ENCODE results near the gene CYB5R3.
A peak's percentile ranks its signal among the peaks of the same experiment; 100 is the strongest.
"Not testable (repeated sequence)": the region's sequence is repeated elsewhere in the genome, so short reads cannot be mapped to it uniquely, and the experiment has no call there.

CYB5R3 gene

DNA sequence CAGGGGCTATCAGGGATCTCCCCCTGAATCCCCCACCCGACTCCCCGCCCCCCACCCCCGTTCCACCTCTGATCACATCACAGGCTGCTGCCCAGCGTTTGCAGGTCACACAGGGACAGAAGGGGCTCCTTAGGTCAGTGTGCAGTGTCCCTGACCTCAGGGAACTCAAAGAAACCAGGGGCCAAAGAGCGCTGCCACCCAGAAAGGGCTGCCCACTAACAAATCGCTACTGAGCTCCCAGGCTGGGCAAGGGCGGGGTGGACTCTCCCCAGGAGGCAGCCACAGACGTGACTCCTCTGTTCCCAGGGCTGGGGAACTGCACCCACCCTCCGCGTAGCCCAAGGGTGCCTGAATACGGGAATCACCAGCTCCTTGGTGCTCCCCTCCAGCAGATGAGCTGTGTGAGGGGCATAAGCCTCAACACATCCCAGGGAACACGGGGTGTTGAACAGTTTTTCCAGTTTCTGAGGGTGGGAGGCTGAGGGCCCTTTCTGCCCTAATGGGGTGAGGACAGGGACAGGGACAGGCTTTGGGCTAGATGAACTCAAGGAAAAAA lies 24.6 kb downstream of the CYB5R3 start:
- Mint-ChIP-seq H3K4me1 (peaks cover 7% of the 10 kb centered on the region), H3K4me3 (no peak overlapping the region), H3K27ac (no peak overlapping the region), H3K36me3 (peaks cover 32% of the 10 kb centered on the region), H3K9me3 (no peaks in the 10 kb centered on the region)
- no peak for DNase-seq (ENCODE audit: low spot score in 2 of 2)
- ATAC-seq: no peak

DNA sequence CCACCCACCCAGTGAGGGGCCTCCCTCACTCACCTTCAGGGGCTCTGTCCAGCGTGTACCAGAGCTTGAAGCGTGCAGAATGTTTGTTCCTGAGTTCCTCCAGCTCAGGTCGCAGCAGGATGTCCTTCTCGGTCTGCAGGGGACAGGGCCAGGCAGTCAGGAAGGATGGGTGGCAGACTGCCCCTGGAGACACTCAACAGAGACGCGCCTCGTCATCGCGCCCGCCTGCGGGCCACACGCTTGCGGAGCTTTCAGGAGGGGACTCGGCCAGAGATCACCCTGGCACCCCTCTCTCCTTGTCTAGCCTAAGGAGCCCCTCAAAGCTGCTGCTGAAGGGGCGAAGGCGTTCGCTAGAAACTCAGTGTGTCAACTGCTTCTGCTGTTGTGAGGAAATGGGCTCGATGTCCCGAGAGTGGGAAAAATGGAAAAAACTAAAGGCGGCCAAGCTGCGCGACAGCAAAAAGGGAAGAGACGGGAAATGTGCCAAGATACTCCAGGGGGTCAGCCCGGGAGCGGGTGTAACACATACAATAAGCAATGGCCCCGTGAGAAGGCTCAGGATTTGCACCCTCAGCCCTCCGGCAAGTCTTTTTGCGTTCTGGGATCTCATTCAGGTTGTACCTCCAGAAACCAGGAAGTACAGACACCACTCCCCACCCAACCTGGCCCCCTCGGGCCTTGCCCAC lies 25.3 kb downstream of the CYB5R3 start:
- peaks cover 7% of the 10 kb centered on the region for H3K4me1 Mint-ChIP-seq
- H3K36me3 Mint-ChIP-seq: peaks cover 31% of the 10 kb centered on the region
- DNase-seq (ENCODE audit: low spot score in 2 of 2) (no peak), ATAC-seq (no peak)
- H3K4me3 Mint-ChIP-seq: no peak overlapping the region
- H3K27ac Mint-ChIP-seq: no peak overlapping the region
- H3K9me3 Mint-ChIP-seq: no peaks in the 10 kb centered on the region

DNA sequence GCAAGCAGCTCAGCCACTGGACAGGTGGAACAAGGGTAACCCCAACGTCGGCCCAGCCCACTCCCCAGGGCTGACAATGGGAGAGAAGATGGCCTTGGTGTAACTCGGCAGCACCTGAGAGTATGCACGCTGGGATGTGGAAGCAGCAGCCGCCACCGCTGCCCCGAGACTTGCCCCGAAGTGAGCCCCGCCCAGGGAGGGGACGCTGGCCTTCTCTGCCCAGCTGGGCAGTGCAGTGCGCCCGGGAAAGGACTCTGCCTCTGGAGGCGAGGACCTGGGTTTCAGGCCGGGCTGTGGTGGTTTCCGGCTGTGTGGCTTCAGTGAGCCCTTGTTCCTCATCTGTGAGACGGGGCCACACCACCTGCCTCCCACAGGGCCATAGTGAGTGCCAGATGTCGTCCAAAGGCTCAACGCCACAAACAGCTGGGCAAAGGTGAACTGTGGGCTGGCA lies 25.9 kb downstream of the CYB5R3 start:
- Mint-ChIP-seq H3K36me3 (peaks cover 35% of the 10 kb centered on the region), H3K9me3 (no peaks in the 10 kb centered on the region), H3K27ac (no peak overlapping the region), H3K4me3 (no peak overlapping the region), H3K4me1 (peaks cover 7% of the 10 kb centered on the region)
- no peak for DNase-seq (ENCODE audit: low spot score in 2 of 2)
- ATAC-seq: no peak

DNA sequence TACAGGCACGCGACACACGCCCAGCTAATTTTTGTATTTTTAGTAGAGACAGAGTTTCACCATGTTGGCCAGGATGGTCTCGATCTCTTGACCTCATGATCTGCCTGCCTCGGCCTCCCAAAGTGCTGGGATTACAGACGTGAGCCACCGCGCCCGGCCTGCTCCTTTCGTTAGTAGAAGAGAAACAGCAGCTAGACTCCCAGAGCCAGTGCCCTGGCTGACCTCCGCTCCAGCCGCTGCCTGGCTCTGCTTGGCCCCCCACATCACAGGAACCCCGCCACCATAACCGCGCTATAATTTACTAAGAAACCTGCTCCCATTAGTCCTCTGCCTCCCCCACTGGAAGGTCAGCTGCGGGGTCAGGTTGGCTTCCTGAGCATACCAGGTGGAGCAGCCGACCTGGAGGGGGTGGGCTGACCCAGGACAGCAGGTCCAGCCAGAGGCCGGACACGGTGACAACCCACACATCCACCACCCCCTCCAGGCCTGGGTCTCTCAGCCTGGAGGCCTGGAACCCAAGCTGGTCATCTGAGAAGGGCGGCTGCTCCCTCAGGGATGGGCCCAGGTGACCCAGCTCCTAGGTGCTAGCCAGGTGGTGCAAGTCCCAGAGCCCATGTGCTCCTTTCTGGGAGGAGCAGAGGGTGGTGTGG lies 27.0 kb downstream of the CYB5R3 start:
- peak overlapping the region; percentile 3 for H3K27ac Mint-ChIP-seq
- H3K4me1 Mint-ChIP-seq: peaks cover 13% of the 10 kb centered on the region
- H3K4me3 Mint-ChIP-seq: no peak overlapping the region

DNA sequence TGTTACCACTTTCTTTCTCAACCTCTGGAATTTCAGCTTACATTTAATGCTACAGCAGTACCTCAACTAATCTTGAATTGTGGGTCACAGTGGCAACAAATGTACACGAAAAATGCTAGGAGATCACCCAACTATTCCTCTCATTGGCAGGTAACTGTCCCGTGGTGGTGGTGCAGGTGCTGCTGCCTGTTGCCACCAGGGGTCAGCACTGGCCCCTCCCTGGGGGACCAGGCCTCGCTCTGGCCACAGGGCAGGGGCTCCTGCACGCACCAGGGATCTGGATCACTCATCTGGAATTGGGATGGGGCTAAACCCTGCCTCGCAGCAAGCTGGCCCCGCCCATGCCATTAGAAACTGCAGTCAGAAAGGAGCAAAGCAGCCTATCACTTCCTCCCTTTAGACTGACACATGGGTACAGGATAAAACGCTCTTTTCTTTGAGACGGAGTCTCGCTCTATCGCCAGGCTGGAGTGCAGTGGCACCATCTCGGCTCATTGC lies 27.6 kb downstream of the CYB5R3 start:
- DNase-seq (ENCODE audit: low spot score in 2 of 2) (peak; percentile 48 to 76), ATAC-seq (peak; percentile 77)
- H3K4me1 Mint-ChIP-seq: peaks cover 13% of the 10 kb centered on the region
- H3K27ac Mint-ChIP-seq: peak overlapping the region; percentile 3
- H3K36me3 Mint-ChIP-seq: peaks cover 41% of the 10 kb centered on the region
- no peak overlapping the region for H3K4me3 Mint-ChIP-seq
- no peaks in the 10 kb centered on the region for H3K9me3 Mint-ChIP-seq

More for the DNA sequence above, 27.0 kb downstream of the CYB5R3 start:
- DNase-seq (ENCODE audit: low spot score in 2 of 2) (no peak), ATAC-seq (no peak)
- Mint-ChIP-seq H3K36me3 (peaks cover 38% of the 10 kb centered on the region), H3K9me3 (no peaks in the 10 kb centered on the region)

DNA sequence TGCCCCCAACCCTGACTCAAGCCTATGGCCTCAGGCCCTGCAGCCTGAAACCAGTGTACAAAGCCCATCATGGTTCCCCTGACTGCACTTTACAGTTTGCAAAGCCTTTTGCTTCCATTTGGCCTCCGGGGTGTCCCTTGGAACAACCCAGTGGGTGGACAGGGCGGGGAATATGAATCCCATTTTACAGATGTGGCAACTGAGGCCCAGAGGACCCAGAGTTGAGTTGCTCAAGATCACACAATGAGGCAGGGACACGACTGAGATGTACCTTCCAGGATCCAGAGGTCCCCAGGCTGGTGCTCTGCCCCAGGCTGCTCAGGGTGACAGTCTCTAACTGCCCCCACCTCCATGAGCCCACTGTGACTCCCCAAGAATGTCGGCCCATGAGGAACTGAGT lies 29.1 kb downstream of the CYB5R3 start:
- H3K4me1 Mint-ChIP-seq: peaks cover 27% of the 10 kb centered on the region
- H3K9me3 Mint-ChIP-seq: no peaks in the 10 kb centered on the region
- DNase-seq (ENCODE audit: low spot score in 2 of 2) (no peak), ATAC-seq (no peak)
- peaks cover 43% of the 10 kb centered on the region for H3K36me3 Mint-ChIP-seq
- H3K27ac Mint-ChIP-seq: no peak overlapping the region
- H3K4me3 Mint-ChIP-seq: no peak overlapping the region

DNA sequence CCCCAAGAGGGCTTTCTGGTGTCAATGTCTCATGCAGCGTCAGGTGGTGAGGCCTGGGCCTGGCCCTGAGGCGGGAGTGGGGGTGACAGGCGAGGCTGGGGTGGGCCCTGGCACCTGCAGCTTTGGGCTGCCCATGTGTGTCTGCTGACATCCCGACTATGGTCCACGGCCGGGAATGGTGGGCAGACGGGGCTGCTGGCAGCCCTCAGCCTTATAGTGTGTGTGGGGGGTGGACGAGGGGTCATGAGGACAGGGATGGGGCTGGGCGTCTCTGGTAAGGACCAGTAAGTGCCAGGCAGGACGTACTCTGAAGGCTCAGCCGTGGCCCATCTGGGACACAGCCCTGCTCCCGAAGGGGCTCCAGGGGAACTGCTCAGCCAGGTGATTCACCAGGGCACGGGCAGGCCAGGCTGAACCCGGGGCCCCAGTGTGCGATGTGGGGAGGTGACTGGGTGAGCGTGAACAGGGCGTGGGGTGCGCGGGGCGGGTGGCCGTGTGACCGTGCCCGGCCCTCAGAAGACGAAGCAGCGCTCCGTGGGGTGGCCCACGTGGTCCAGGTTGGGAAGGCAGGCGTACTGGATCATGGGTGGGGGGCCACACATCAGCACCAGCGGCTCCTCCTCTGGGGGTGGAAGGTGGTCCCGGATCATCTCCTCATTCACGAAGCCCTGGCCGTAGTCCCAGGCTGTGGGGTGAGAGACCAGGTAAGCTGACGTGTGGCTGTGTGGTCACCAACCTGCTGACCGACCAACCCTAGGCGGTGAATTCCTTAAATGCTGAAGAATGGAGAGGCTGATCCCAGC lies 29.7 kb downstream of the CYB5R3 start:
- H3K36me3 Mint-ChIP-seq: peaks cover 44% of the 10 kb centered on the region
- ATAC-seq (no peak), DNase-seq (ENCODE audit: low spot score in 2 of 2) (no peak)
- no peak overlapping the region for H3K4me3 Mint-ChIP-seq
- H3K4me1 Mint-ChIP-seq: peaks cover 32% of the 10 kb centered on the region
- H3K9me3 Mint-ChIP-seq: no peaks in the 10 kb centered on the region
- H3K27ac Mint-ChIP-seq: no peak overlapping the region

DNA sequence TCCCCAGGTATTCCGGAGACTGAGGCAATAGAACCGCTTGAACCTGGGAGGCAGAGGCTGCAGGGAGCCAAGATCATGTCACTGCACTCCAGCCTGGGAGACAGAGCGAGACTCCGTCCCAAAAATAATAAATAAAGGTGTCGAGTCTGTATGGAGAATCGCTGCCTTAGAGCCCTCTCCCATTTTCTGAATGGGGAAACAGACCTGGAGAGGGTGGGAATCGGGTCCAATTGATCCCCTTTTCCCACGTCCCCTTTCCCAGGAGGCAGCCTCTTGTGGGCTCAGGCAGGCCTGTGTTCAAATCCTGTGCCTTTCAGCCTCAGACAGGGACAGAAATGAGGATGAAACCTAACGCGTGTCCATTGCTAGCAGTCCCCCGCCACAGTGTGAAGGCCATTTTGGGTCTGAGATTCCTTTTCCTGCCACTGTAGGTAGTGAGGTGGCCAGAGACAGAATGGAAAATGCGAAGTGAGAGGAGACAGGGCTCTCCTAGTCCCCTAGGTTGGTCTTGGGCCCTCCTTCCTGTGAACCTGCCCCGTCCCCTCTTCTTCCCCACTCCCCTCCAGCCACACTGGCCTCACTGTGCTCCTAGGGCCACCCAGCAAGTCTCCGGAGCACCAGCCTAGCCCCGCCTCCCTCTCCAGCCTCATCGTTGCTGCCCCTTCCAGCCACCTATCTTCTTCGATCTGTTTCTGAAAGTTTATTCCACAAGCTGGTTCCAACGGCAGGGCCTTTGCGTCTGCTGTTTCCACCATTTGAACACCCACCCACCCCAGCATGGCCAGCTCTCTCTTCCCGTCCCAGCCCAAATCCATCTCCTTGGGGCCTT lies 31.8 kb downstream of the CYB5R3 start:
- no peak for ATAC-seq
- no peaks in the 10 kb centered on the region for H3K9me3 Mint-ChIP-seq
- no peak overlapping the region for H3K4me3 Mint-ChIP-seq
- H3K36me3 Mint-ChIP-seq: peaks cover 58% of the 10 kb centered on the region
- no peak for DNase-seq (ENCODE audit: low spot score in 2 of 2)
- H3K27ac Mint-ChIP-seq: peak overlapping the region; percentile 44
- H3K4me1 Mint-ChIP-seq: peaks cover 43% of the 10 kb centered on the region

DNA sequence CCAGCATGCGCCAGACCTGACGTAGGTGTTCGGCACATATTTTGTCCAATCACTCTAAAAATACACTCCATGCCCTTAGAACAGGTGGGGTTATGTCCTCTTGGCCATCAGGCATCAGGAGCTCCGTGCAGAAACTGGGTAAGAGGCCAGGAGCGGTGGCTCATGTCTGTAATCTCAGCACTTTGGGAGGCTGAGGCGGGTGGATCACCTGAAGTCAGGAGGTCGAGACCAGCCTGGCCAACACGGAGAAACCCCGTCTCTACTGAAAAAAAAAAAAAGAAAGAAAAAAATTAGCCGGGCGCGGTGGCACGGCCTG lies 33.4 kb downstream of the CYB5R3 start:
- ATAC-seq; DNase-seq (ENCODE audit: low spot score in 2 of 2); H3K9me3 Mint-ChIP-seq: not testable (repeated sequence)
- peaks cover 73% of the 10 kb centered on the region for H3K36me3 Mint-ChIP-seq
- peak overlapping the region; percentile 100 for H3K27ac Mint-ChIP-seq
- H3K4me1 Mint-ChIP-seq: peaks cover 50% of the 10 kb centered on the region
- peak overlapping the region; percentile 78 for H3K4me3 Mint-ChIP-seq

DNA sequence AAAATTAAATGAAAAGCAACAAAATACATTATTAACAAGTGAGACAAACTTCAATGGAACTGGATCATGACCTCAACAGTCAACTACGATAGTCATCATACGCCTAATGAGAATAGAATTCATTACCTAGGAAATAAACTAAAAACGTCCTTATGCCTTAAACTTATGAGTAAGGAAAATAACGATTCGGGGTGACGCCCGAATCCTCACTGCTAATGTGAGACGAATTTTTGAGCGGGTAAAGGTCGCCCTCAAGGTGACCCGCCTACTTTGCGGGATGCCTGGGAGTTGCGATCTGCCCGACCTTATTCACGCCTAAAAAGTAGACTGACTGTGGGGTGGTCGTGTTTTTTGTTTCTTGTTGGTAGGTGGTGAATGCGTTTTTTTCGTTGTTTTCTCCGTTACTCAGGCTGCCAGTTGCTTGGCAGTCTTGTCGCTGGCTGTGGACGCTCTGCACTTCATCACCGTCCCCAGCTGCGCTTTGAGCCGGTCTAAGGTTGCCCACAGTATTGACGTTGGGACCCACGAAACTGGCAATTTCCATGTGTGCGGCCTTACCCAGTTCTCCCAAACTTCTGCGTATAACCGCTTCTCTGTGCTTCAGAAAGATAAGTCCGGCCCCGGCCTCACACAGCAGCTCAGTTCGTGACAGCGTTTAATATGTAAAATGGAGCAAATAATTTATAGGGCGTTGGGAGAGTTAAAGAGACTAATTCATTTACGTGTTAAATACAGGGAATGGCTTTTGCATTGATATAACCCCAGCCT lies 33.9 kb downstream of the CYB5R3 start:
- Mint-ChIP-seq H3K9me3 (no peaks in the 10 kb centered on the region), H3K27ac (peak overlapping the region; percentile 100), H3K36me3 (peaks cover 79% of the 10 kb centered on the region), H3K4me3 (peak overlapping the region; percentile 78), H3K4me1 (peaks cover 55% of the 10 kb centered on the region)
- peak; percentile 81 for ATAC-seq
- peak; percentile 69 to 92 for DNase-seq (ENCODE audit: low spot score in 2 of 2)

DNA sequence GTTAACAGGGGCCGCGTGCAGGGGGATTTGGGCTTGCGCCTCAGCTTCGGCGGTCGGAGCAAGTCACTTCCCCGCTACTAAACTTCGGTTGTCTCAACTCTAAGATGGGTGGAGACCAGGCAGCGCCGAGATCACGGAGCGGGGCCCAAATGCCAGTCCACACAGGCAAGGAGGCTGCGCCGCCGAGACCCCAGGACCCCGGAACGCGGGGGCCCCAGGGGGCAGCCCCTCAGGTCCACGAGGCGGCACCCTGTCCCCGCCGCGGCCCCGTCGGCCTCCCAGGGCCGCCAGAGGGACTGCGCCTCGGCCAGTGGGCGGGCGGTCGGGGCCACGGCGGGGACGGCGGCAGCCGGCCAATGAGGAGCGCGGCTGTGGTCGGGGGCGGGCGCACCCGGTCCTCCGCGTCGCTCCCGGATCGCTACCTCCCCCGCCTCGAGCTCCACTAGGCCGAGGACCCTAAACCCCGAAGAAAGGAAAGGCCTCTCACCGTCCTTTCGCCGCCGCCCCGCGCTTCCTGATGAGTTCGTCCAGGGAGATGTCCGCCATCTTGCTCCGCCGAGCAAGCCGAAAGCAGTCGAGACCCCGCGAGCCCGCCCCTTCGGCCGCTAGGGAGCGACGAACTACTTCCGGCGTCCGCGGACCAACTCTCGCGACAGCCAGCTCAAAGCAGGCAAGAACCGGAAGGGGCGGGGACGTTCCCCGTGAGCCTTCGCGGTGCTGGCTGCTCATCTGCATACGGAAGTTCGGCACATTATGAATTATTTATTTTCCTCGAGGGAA lies 34.7 kb downstream of the CYB5R3 start, which contains the start of gene POLDIP3:
POLDIP3 (minus strand) TSS at position 572 of the 780 bp plus-strand sequence; CDS start at position 546, 26 bp downstream.
- Mint-ChIP-seq H3K27ac (peak within 1 kb of the TSS; percentile 100), H3K36me3 (peaks cover 86% of the 10 kb centered on the region), H3K4me1 (peaks cover 61% of the 10 kb centered on the region), H3K9me3 (no peaks in the 10 kb centered on the region), H3K4me3 (peak within 1 kb of the TSS; percentile 78)
- ATAC-seq: peak; percentile 80
- DNase-seq (ENCODE audit: low spot score in 2 of 2): peak; percentile 96 to 99

DNA sequence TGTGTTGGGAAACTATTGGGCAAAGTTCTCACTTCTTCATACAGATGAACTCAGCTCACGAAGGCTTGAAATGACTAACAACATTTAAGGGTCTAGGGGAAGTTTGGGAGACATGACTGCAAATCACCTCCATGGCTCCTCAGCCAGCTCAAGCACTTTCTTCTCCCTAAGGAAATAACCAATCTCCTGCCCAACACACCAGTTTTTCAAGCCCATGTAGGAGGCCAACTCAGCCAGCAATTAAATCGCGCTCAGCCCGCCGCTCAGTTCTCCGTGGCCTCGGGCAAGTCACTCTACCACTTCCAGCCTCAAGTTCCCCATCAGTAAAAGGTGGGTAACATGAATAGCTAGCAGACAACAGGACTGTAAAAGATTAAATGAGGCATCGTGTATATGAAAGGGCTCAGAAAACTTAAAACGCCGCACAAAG lies 35.3 kb downstream of the CYB5R3 start:
- H3K36me3 Mint-ChIP-seq: peaks cover 88% of the 10 kb centered on the region
- H3K4me3 Mint-ChIP-seq: peak overlapping the region; percentile 78
- H3K27ac Mint-ChIP-seq: peak overlapping the region; percentile 100
- H3K4me1 Mint-ChIP-seq: peaks cover 67% of the 10 kb centered on the region
- DNase-seq (ENCODE audit: low spot score in 2 of 2) (no peak), ATAC-seq (no peak)
- H3K9me3 Mint-ChIP-seq: no peaks in the 10 kb centered on the region

DNA sequence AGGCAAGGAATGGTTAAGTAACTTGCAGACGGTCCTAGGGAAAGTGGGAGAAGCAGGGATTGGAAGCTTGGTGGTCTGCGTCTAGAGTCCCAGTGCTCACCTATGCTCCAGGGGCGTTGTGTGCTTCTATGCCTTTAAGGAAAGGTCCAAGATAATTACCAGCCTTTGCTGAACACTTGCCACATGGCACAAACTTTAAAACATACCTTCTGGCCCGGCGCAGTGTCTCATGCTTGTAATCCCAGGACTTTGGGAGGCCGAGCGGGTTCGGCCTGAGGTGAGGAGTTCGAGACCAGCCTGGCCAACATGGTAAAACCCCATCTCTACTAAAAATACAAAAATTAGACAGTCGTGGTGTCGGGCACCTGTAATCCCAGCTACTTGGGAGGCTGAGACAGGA lies 36.9 kb downstream of the CYB5R3 start:
- peaks cover 66% of the 10 kb centered on the region for H3K4me1 Mint-ChIP-seq
- no peak for DNase-seq (ENCODE audit: low spot score in 2 of 2)
- H3K9me3 Mint-ChIP-seq: no peaks in the 10 kb centered on the region
- H3K36me3 Mint-ChIP-seq: peaks cover 94% of the 10 kb centered on the region
- H3K4me3 Mint-ChIP-seq: peak overlapping the region; percentile 78
- H3K27ac Mint-ChIP-seq: peak overlapping the region; percentile 100
- no peak for ATAC-seq
